Naive thymus-derived CD8-positive, alpha-beta T cell (primary cell): ENCODE results near the gene ARHGAP28. TPM values are rescaled to one million over a fixed set of nuclear protein-coding genes. Genes with fewer than 3 reads are reported as not detected.

Experiments used
- ATAC-seq, 2 donors: fragments of 150-1000 bp; cut with Tn5 transposase in 1 of 2; sonication (Bioruptor Pico), chemical (Tn5 transposase) in 1 of 2; 1 replicate in 1 of 2; 2 replicates in 1 of 2; pipeline ENCODE4 v1.10.0; 2021; ENCODE audit warnings: mild to moderate bottlenecking in 2 of 2, moderate library complexity in 2 of 2
- POLR2A ChIA-PET: fragments of 350-600 bp; sonication (Branson Sonifier 250); formaldehyde crosslinking; loops from one replicate; lab custom pipeline; 2021; ENCODE audit warnings: antibody characterized with exemption; lab: Charles Lee
- DNase-seq, 10 donors: peaks; one replicate each; pipeline versions ENCODE4 v3.0.0 to v3.0.0-alpha.2; 2020 to 2022
- H3K27ac Mint-ChIP-seq, 10 donors: one replicate each; pipeline ENCODE4 v1.8.0; 2020 to 2022; ENCODE audit warnings: mild to moderate bottlenecking in 10 of 10, mixed read lengths in 10 of 10, moderate library complexity in 4 of 10, inconsistent platforms in 1 of 10
- H3K27me3 Mint-ChIP-seq, 5 donors: one replicate each; pipeline ENCODE4 v1.8.0; 2021 to 2022; ENCODE audit warnings: mixed read lengths in 5 of 5
- H3K36me3 Mint-ChIP-seq, 3 donors: one replicate each; pipeline ENCODE4 v1.8.0; 2020 to 2022; ENCODE audit warnings: mixed read lengths in 3 of 3, mild to moderate bottlenecking in 2 of 3, inconsistent platforms in 1 of 3
- H3K4me1 Mint-ChIP-seq, 4 donors: one replicate each; pipeline ENCODE4 v1.8.0; 2021 to 2022; ENCODE audit warnings: mixed read lengths in 4 of 4
- H3K4me3 Mint-ChIP-seq, 10 donors: one replicate each; pipeline ENCODE4 v1.8.0; 2020 to 2022; ENCODE audit warnings: mild to moderate bottlenecking in 10 of 10, mixed read lengths in 10 of 10, moderate library complexity in 6 of 10, inconsistent platforms in 1 of 10
- H3K9me3 Mint-ChIP-seq, 9 donors: one replicate each; pipeline ENCODE4 v1.8.0; 2020 to 2022; ENCODE audit warnings: mixed read lengths in 9 of 9, mild to moderate bottlenecking in 3 of 9, inconsistent platforms in 1 of 9, moderate library complexity in 1 of 9
- polyA plus RNA-seq, 3 donors: library from polyadenylated mRNA; unstranded; fragments of 300-500 nt; fragmentation: Illumina TruSeq; gene quantifications; one replicate each; pipeline ENCODE4 v1.2.3, GENCODE V29; 2021
- total RNA-seq, 8 experiments: library from RNA in 2 of 8; stranded (reverse) in 2 of 8; gene quantifications; one replicate each; pipeline ENCODE4 v1.2.3 and lab custom pipeline; 2021 to 2026

The ARHGAP28 gene
- total and polyA plus RNA-seq, 5 experiments from 2014 or later = not detected

- DNase-seq = no peak
- no peaks in the 10 kb centered on the region for H3K9me3 Mint-ChIP-seq
- no peak overlapping the region for H3K4me3 Mint-ChIP-seq
- H3K4me1 Mint-ChIP-seq = no peaks in the 10 kb centered on the region
- H3K36me3 Mint-ChIP-seq = no peaks in the 10 kb centered on the region
- POLR2A ChIA-PET = no interaction called here
- ATAC-seq = no peak
- peaks cover 0 to 8% (median 3%) of the 10 kb centered on the region in 5 donors for H3K27me3 Mint-ChIP-seq
- peak overlapping the region in 1 of 10 donors; percentile 42 for H3K27ac Mint-ChIP-seq
Observed at GRCh38 chr18:6886797-6887330, 157.3 kb downstream of the ARHGAP28 start.

DNA sequence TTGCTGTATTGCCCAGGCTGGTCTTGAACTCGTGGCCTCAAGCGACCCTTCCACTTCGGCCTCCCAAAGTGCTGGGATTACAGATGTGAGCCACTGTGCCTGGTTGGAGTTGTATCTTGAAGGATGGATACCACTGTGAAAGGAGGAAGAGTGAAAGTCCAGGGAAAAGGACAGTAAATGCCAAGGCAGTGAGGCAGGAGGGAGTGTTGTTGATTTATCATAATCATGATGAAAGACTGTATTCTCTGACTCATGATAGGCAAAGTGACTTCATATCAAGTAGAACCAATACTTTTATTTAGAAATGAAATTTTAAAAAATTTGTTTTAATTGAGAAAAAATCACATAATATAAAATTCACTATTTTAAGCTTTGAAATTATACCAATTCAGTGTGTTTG, 162.3 kb downstream of the ARHGAP28 start:
- Mint-ChIP-seq H3K4me3 (no peak overlapping the region), H3K27ac (no peak overlapping the region), H3K4me1 (no peaks in the 10 kb centered on the region), H3K27me3 (peaks cover 0 to 5% (median 2%) of the 10 kb centered on the region in 5 donors), H3K9me3 (peaks cover 0 to 4% (median 0%) of the 10 kb centered on the region in 9 donors), H3K36me3 (no peaks in the 10 kb centered on the region)
- POLR2A ChIA-PET = no interaction called here
- DNase-seq = no peak
- no peak for ATAC-seq

DNA sequence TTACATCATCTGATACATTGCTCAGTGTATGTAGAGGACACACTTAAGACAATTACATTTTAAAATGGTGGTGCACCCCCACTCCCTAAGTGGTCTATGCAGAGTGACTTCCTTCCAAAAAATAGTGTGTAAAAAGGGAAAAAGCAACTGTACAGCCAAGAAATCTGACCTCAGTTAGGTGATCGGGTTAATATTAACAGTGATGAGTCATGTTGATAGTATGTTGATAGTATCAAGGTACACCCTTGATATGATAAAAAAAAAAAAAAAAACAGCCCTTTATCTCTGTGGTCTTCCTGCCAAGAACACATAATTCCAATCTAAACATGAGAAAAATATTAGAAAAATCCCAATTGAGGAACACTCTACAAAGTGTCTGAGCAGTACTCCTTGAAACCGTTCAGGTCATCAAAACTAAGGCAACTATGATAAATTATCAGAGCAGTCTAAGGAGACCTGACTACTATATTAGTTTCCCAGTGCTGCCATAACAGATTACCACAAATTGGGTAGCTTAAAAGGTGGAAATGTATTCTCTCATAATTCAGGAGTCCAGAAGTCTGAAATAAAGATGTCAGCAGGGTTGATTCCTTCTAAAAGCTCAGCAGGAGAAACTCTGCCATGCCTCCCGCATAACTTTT, 171.9 kb downstream of the ARHGAP28 start:
- Mint-ChIP-seq H3K4me1 (no peaks in the 10 kb centered on the region), H3K27me3 (no peaks in the 10 kb centered on the region), H3K36me3 (peaks cover 0 to 12% (median 0%) of the 10 kb centered on the region in 3 donors), H3K27ac (no peak overlapping the region), H3K9me3 (peaks cover 8 to 23% (median 17%) of the 10 kb centered on the region in 9 donors), H3K4me3 (no peak overlapping the region)
- POLR2A ChIA-PET = no interaction called here
- ATAC-seq = no peak
- no peak for DNase-seq

DNA sequence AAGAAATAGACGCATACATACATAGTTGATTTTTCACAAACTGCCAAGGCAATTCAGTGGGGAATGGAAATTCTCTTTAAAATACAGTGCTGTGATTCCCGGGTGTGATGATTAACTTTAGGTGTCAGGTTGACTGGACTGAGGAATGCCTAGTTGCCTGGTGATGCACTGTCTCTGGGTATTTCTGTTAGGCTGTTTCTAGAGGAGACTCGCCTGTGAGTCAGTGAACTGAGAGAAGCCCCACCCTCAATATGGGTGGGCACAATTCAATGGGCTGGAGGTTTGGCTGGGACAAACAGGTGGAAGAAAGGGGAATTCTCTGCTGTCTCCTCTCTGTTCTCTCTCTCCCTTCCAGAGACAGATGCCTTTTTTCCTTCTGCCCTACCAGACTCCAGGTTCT, 187.6 kb downstream of the ARHGAP28 start:
- Mint-ChIP-seq H3K27me3 (peaks cover 1 to 10% (median 2%) of the 10 kb centered on the region in 5 donors), H3K36me3 (no peaks in the 10 kb centered on the region)
- POLR2A ChIA-PET = no interaction called here

DNA sequence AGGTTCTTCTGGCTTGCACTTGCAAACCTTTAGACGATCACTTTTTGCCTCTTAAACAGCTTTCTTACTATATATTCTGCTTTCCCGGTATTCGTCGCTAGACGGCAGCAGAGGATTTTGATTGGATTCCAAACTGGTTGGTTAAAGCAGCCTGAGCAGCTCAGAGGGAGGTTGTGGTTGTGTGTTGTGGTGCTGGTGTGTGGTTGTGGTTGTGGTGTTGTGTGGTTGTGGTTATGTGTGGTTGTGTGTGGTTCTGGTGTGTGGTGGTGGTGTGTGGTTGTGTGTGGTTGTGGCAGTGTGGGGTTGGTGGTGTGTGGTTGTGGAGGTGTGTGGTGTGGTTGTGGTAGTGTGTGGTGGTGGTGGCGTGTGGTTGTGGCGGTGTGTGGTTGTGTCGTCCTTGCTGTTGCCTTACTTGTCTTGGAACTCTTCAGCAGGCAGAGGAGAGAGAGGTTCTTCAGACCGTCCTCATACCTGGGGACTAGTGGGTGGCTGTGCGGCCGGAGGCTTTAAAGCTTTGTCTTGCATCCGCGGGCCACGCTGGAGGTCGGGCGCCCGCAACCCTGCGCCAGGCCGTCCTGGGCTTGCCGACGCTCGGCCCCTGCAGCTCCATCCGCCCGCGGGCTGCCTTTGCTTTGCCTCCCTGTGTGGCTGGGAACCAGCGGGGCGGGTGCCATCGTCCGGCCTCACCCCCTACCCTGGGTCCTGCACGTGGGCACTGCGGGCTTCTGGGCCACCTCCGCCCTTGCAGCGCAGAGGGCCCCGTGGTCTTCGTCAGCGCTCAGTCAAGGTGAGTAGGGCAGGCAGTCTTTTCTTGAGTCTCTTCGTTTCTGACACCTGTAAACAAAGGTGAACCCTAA, 190.8 kb downstream of the ARHGAP28 start:
- peaks cover 0 to 20% (median 4%) of the 10 kb centered on the region in 9 donors for H3K9me3 Mint-ChIP-seq
- peaks cover 0 to 1% (median 0%) of the 10 kb centered on the region in 4 donors for H3K4me1 Mint-ChIP-seq
- peak overlapping the region in 1 of 10 donors; percentile 31 for H3K4me3 Mint-ChIP-seq
- H3K27me3 Mint-ChIP-seq = peaks cover 1 to 10% (median 2%) of the 10 kb centered on the region in 5 donors
- DNase-seq (no peak), ATAC-seq (no peak)
- POLR2A ChIA-PET = no interaction called here
- peak overlapping the region in 1 of 10 donors; percentile 36 for H3K27ac Mint-ChIP-seq
- H3K36me3 Mint-ChIP-seq = no peaks in the 10 kb centered on the region

More for the DNA sequence above, 187.6 kb downstream of the ARHGAP28 start:
- Mint-ChIP-seq H3K4me1 (peaks cover 0 to 1% (median 0%) of the 10 kb centered on the region in 4 donors), H3K27ac (no peak overlapping the region), H3K4me3 (no peak overlapping the region), H3K9me3 (peaks cover 0 to 10% (median 2%) of the 10 kb centered on the region in 9 donors)
- DNase-seq (no peak), ATAC-seq (no peak)

DNA sequence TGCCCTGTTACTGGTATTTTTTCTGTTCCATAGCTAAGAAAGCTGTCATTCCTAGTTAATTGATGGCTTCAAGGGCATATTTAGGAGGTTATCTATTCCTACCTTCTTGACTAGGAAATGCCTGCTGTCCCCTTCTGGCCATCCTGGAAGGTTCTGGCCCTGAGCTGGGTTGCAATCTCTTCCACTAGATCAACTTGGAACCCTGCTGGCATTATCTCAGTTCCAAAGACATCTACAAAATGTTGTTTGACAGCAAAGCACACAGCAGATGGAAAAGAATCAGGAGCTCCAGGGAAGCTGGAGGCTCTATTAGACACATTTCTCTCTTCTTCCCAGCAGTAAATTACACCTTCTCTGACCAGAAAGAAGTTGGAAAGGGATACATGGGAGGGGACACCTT, 192.1 kb downstream of the ARHGAP28 start:
- Mint-ChIP-seq H3K4me3 (no peak overlapping the region), H3K9me3 (peaks cover 0 to 20% (median 4%) of the 10 kb centered on the region in 9 donors), H3K27me3 (peaks cover 0 to 10% (median 2%) of the 10 kb centered on the region in 5 donors), H3K27ac (no peak overlapping the region), H3K4me1 (peaks cover 0 to 1% (median 0%) of the 10 kb centered on the region in 4 donors), H3K36me3 (no peaks in the 10 kb centered on the region)
- POLR2A ChIA-PET = no interaction called here
- ATAC-seq (no peak), DNase-seq (no peak)

DNA sequence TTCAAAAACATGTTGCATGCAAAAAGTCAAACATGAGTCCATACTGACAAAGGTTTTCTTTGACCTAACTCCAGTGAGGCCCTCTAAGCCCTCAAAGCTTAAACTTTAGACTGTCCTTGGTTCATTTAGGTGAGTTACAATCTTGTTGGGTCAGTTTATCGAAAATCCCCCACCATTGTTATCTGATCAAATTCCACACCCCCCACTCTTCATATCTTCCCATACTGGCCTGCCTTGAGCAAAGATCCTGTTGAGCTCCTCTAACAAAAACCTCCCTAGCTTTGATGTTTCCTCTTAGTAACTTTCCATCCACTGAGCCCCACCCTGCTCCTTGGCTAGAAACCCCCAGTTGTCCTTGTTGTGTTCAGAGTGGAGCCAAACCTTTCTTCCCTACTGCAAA, 193.7 kb downstream of the ARHGAP28 start:
- Mint-ChIP-seq H3K36me3 (no peaks in the 10 kb centered on the region), H3K4me1 (peaks cover 0 to 1% (median 0%) of the 10 kb centered on the region in 4 donors), H3K9me3 (peaks cover 0 to 20% (median 4%) of the 10 kb centered on the region in 9 donors), H3K4me3 (no peak overlapping the region), H3K27me3 (peaks cover 0 to 8% (median 2%) of the 10 kb centered on the region in 5 donors), H3K27ac (no peak overlapping the region)
- POLR2A ChIA-PET = no interaction called here
- DNase-seq (no peak), ATAC-seq (no peak)

GRCh38 chr18:6927153-6927552, 197.6 kb downstream of the ARHGAP28 start:
- H3K4me1 Mint-ChIP-seq = no peaks in the 10 kb centered on the region
- H3K36me3 Mint-ChIP-seq = no peaks in the 10 kb centered on the region
- no peak overlapping the region for H3K4me3 Mint-ChIP-seq
- peaks cover 0 to 3% (median 0%) of the 10 kb centered on the region in 5 donors for H3K27me3 Mint-ChIP-seq
- ATAC-seq = no peak
- DNase-seq = no peak
- POLR2A ChIA-PET = no interaction called here
- H3K9me3 Mint-ChIP-seq = peaks cover 0 to 12% (median 3%) of the 10 kb centered on the region in 9 donors
- no peak overlapping the region for H3K27ac Mint-ChIP-seq

DNA sequence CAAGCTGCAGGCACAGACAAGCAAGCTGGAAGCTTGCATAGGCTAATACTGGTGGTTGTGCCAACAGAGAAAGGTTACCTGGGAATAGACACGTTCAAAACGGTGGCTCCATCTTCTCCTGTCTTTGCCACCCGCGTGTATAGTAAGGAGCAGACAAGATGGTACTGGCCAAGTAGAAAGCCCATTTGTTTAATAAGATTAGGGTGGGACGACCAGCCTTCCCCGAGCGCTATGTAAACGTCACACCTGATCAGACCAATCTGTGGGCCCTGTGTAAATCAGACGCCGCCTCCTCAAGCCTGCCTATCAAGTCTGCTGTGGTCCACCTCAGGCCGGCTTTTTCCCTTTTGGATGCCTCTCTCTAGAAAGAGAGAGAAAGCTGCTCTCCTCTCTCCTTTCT, 198.8 kb downstream of the ARHGAP28 start:
- no peak overlapping the region for H3K27ac Mint-ChIP-seq
- no peak overlapping the region for H3K4me3 Mint-ChIP-seq
- no peaks in the 10 kb centered on the region for H3K4me1 Mint-ChIP-seq
- POLR2A ChIA-PET = no interaction called here
- H3K9me3 Mint-ChIP-seq = peaks cover 0 to 12% (median 1%) of the 10 kb centered on the region in 9 donors
- H3K36me3 Mint-ChIP-seq = no peaks in the 10 kb centered on the region
- DNase-seq (no peak), ATAC-seq (no peak)
- H3K27me3 Mint-ChIP-seq = peaks cover 0 to 2% (median 0%) of the 10 kb centered on the region in 5 donors

DNA sequence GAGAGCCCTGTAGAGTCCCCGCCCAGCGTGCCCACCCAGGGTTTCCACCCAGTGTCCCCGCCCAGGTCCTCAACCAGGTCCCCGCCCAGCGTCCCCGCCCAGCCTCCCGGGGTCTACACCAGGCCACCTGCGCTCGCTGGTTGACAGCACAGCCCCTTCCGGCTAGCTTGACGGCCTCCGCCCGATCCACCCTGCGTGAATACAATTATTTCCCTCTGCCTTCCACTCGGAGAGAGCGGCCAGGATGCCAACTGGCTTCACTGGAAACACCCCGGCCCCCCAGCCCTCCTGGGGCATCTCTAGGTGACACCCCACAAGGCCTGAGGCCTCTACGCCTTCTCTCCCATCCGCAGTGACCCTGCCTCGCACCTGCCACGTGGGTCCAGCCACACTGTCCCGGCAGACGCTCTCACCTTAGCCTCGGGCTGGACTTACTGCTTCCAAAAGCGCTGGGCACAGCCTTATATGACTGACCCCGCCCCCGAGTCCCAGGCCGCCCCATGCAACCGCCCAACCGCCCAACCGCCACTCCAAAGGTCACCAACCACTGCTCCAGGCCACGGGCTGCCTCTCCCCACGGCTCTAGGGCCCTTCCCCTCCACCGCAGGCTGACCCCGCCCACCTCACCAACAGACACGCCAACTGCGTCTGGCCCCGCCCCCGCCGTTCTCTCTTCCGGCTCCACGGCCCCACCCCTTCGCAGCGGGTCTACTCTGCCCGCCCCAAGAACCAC, 200.0 kb downstream of the ARHGAP28 start:
- ATAC-seq = no peak
- H3K36me3 Mint-ChIP-seq = no peaks in the 10 kb centered on the region
- H3K4me3 Mint-ChIP-seq = no peak overlapping the region
- H3K27me3 Mint-ChIP-seq = no peaks in the 10 kb centered on the region
- POLR2A ChIA-PET = no interaction called here
- no peak overlapping the region for H3K27ac Mint-ChIP-seq
- no peaks in the 10 kb centered on the region for H3K4me1 Mint-ChIP-seq
- DNase-seq = no peak
- peaks cover 0 to 14% (median 0%) of the 10 kb centered on the region in 9 donors for H3K9me3 Mint-ChIP-seq

GRCh38 chr18:6934859-6935258, 205.3 kb downstream of the ARHGAP28 start:
- H3K27ac Mint-ChIP-seq = no peak overlapping the region
- H3K9me3 Mint-ChIP-seq = peaks cover 0 to 18% (median 2%) of the 10 kb centered on the region in 9 donors
- H3K36me3 Mint-ChIP-seq = peaks cover 0 to 2% (median 0%) of the 10 kb centered on the region in 3 donors
- POLR2A ChIA-PET = no interaction called here
- H3K27me3 Mint-ChIP-seq = peaks cover 3 to 29% (median 6%) of the 10 kb centered on the region in 5 donors
- no peaks in the 10 kb centered on the region for H3K4me1 Mint-ChIP-seq
- H3K4me3 Mint-ChIP-seq = no peak overlapping the region
- ATAC-seq = no peak
- DNase-seq = no peak

DNA sequence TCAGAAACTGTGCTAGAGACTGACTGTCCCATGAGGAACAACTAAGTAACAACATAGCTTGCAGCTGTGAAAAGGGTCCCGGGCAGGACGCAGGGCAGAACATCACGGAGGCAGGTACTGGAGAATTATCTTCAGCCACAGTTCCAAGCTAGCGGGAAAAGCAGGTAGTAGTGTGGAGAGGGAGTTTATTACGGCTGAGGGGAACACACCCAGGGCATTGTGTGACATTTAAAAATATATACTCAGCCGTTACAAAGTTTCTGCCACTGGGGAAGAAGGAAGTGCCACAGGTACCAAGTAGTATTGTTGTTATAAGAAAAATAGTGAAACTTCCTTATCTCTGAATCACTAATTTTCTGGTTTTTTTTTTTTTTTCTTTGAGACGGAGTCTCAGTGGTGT, 208.5 kb downstream of the ARHGAP28 start:
- POLR2A ChIA-PET = no interaction called here
- ATAC-seq (no peak), DNase-seq (no peak)
- no peak overlapping the region for H3K27ac Mint-ChIP-seq
- no peaks in the 10 kb centered on the region for H3K4me1 Mint-ChIP-seq
- H3K9me3 Mint-ChIP-seq = peaks cover 0 to 9% (median 2%) of the 10 kb centered on the region in 9 donors
- peaks cover 0 to 2% (median 0%) of the 10 kb centered on the region in 3 donors for H3K36me3 Mint-ChIP-seq
- H3K27me3 Mint-ChIP-seq = peaks cover 3 to 29% (median 6%) of the 10 kb centered on the region in 5 donors
- H3K4me3 Mint-ChIP-seq = no peak overlapping the region
